HG03139 (cell line): Measurements from ENCODE around the gene EME2.
"Not testable (repeated sequence)": the region's sequence is repeated elsewhere in the genome, so short reads cannot be mapped to it uniquely, and the experiment has no call there.

ENCODE experiments used
- ATAC-seq: cut with Tn5 transposase; IDR thresholded peaks from one replicate; pipeline ENCODE4 v1.9.1; 2021; ENCODE audit not compliant: unreplicated experiment

The EME2 gene

GRCh38 chr16:1790611-1791255 is 18.1 kb downstream of the EME2 start:
- ATAC-seq: no peak

GRCh38 chr16:1791256-1791942 is 18.8 kb downstream of the EME2 start:
- ATAC-seq: no peak

- ATAC-seq: no peak
These were observed 19.6 kb downstream of the EME2 start for GRCh38 chr16:1791943-1792812.

GRCh38 chr16:1792836-1793577 is 20.4 kb downstream of the EME2 start:
- no peak for ATAC-seq

GRCh38 chr16:1793578-1794220 is 21.1 kb downstream of the EME2 start, which contains the start of gene IGFALS:
Gene IGFALS (minus strand): TSS chr16:1793705. CDS start chr16:1793652, 53 bp downstream.
- ATAC-seq: no peak

GRCh38 chr16:1794221-1794871 is 21.7 kb downstream of the EME2 start:
- ATAC-seq: no peak

GRCh38 chr16:1794908-1795666 is 22.5 kb downstream of the EME2 start:
- ATAC-seq: no peak

GRCh38 chr16:1799263-1799662 is 26.7 kb downstream of the EME2 start:
- not testable (repeated sequence) for ATAC-seq

- ATAC-seq: no peak
These were observed 28.1 kb downstream of the EME2 start for GRCh38 chr16:1800701-1801100.

GRCh38 chr16:1807626-1808025 is 35.0 kb downstream of the EME2 start:
- ATAC-seq: no peak

GRCh38 chr16:1808691-1809090 is 36.1 kb downstream of the EME2 start:
- no peak for ATAC-seq

GRCh38 chr16:1809281-1809801 is 36.7 kb downstream of the EME2 start:
- no peak for ATAC-seq

- ATAC-seq: no peak
These were observed 37.5 kb downstream of the EME2 start for GRCh38 chr16:1810106-1810505.

GRCh38 chr16:1810536-1810935 is 37.9 kb downstream of the EME2 start:
- ATAC-seq: no peak

GRCh38 chr16:1812732-1813163 is 40.1 kb downstream of the EME2 start:
- no peak for ATAC-seq

- ATAC-seq: no peak
These were observed 42.9 kb downstream of the EME2 start for GRCh38 chr16:1815461-1815860.

GRCh38 chr16:1816396-1817275 is 44.0 kb downstream of the EME2 start:
- no peak for ATAC-seq

GRCh38 chr16:1817276-1817589 is 44.6 kb downstream of the EME2 start:
- ATAC-seq: no peak
